ENCODE data around the gene IL17B.

DNA sequence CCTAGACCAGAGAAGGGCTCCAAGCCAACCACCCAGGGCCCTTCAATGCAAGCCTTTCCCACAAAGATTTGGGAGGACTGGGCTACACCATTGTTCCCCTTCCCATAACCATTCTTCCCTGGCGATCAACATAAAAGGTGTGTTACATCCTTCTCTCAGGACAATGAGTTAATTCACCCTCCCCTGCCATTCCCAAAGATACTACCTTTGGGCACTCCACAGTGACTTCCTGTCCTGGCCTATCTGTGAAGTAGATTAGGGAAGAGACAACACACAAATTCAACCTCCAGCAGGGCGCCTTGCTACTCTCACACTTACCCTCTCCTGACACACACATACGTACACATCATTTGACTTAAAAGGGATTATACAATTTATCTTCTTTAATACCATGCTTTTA is 23.2 kb upstream of the IL17B start:
- no peak for TF ChIP-seq POLR2A (IDR thresholded peaks at IDR 0.05)
- TF ChIP-seq, protein P1, sequence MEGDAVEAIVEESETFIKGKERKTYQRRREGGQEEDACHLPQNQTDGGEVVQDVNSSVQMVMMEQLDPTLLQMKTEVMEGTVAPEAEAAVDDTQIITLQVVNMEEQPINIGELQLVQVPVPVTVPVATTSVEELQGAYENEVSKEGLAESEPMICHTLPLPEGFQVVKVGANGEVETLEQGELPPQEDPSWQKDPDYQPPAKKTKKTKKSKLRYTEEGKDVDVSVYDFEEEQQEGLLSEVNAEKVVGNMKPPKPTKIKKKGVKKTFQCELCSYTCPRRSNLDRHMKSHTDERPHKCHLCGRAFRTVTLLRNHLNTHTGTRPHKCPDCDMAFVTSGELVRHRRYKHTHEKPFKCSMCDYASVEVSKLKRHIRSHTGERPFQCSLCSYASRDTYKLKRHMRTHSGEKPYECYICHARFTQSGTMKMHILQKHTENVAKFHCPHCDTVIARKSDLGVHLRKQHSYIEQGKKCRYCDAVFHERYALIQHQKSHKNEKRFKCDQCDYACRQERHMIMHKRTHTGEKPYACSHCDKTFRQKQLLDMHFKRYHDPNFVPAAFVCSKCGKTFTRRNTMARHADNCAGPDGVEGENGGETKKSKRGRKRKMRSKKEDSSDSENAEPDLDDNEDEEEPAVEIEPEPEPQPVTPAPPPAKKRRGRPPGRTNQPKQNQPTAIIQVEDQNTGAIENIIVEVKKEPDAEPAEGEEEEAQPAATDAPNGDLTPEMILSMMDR (IDR thresholded peaks at IDR 0.05): no peak
- TF ChIP-seq EP300 (IDR thresholded peaks at IDR 0.05): no peak
- no peak for TF ChIP-seq POLR2AphosphoS5 (IDR thresholded peaks at IDR 0.05)
